A673 (cell line): ENCODE measurements around the gene TMA7B.

ENCODE experiments used
- CTCF ChIP-seq: fragments of 300-800, 200-600 bp; sonication (generic); conservative IDR thresholded peaks from 2 replicates; pipeline ENCODE4 v1.5.1; 2017; ENCODE audit warnings: low read depth, mild to moderate bottlenecking, antibody characterized with exemption, low read length, moderate library complexity, mixed read lengths
- EZH2 ChIP-seq: fragments of 200-600 bp; sonication (generic); IDR thresholded peaks from 2 replicates; pipeline ENCODE4 v1.6.1; 2017; ENCODE audit warnings: borderline replicate concordance, low read depth, mild to moderate bottlenecking, mixed read lengths, antibody characterized with exemption, low read length; ENCODE audit not compliant: poor library complexity, severe bottlenecking

GRCh38 chr22:39952347-39952746 is 7.8 kb upstream of the TMA7B start:
- TF ChIP-seq CTCF (no peak), EZH2 (no peak)
